Measurements from ENCODE around the gene IL1R1.

- TF ChIP-seq CTCF (conservative IDR thresholded peaks at IDR 0.05; ENCODE audit: low read length), result no peak
- no peak for TF ChIP-seq EZH2phosphoT487 (IDR thresholded peaks at IDR 0.05; ENCODE audit: borderline replicate concordance, low read depth, low read length)
These were observed 39.5 kb downstream of the IL1R1 start for GRCh38 chr2:102181919-102182635.

Data from OCI-LY7 (cell line).